GF-D8 (cell line): ENCODE measurements around the gene LRRTM4.

Experiments
- DNase-seq: peaks from one replicate; lab custom pipeline; 2025; lab: John Stamatoyannopoulos, UW

LRRTM4 gene

DNA sequence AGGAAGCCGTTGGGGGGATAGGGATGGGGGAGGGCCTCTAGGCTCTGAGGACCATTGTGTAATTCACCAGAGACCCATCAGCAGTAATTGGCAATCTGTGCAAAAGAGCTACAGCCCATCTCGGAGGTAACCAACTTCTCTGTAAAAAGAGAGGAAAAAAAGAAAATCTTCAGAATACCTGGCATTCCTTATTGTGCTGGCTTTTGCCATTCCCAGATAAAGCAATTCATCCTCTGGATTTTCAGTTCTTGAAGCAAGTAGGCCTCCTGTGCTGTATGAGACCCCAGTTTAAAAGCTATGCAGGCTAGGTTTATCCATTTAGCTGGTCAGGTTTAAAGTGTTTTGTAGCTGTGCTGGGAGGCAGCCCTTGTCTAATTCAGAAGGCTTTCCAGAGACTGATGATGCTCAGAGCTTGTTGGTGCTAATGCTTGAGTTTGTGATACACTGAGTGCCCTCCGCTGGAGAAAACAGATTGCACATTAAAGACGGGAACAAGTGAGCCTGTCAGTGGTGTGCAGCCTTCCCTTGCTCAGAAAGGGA lies at the start of gene LRRTM4:
LRRTM4 (minus strand) TSS at position 446 of the 540 bp plus-strand sequence.
- DNase-seq, result no peak

DNA sequence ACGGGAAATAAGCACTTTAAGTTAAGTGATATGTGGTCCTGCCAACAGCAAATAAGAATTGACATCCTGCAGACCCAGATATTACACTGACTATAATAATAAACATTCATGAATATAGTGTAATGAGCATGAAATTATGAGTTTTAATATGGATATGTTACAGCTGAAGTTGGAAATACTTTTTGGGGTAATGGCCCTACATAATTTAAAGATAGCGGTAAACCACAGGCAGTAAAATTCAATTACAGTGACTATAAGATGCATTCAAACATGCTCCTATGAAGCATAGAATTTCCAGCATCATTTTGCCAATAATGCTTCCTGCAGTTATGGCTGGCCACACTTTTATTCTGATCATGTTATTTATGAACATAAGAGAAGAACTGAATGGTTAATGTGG lies 49.4 kb upstream of the LRRTM4 start:
- no peak for DNase-seq

DNA sequence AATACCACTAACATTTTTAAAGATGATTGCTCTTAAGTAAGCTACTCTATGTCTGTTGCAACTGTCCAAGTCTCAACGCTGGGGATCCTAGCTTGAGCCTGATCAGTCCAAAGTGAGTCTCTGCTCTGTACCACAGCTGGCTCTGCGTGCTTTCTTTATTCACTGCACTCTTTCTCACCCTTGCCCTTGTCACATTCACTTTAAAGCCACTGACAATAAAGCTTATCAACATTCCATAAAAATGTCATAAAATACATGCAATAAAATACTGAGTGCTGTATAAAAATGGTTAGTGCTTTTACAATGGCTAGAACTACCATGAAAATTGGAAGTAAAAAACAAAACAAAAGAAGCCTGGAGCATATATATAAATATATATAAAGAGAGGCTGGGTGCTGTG lies 45.5 kb upstream of the LRRTM4 start:
- DNase-seq, result no peak

DNA sequence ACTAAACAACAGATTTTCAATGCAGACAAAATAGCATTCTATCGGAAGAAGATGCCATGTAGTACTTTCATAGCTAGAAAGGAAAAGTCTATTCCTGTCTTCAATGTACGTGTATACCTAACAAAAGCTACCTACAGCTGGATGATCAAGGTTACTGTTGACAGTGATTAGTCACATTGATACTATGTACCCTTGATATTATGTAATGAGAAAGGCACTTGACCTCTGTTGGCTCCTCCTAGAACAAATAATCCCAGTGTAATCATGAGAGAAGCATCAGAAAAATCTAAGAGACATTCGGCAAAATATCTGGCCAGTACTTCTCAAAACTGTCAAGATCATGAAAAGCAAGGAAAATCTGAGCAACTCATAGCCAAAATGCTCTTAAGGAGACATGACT lies 44.4 kb upstream of the LRRTM4 start:
- no peak for DNase-seq

DNA sequence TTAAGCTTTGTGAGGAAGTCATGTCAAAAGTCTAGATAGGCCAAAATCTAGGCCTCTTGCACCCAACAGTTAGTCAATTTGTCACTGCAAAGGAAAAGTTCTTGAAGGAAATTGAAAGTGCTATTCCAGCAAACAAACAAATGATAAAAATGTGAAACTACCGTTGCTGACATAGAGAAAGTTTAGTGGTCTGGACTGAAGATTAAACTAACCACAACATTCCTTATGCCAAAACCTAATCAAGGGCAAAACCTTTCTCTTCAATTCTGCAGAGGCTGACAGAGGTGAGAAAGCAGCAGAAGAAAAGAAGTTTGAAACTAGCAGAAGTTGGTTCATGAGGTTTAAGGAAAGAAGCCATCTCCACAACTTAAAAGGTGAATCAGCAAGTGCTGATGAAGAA lies 44.0 kb upstream of the LRRTM4 start:
- DNase-seq, result no peak

DNA sequence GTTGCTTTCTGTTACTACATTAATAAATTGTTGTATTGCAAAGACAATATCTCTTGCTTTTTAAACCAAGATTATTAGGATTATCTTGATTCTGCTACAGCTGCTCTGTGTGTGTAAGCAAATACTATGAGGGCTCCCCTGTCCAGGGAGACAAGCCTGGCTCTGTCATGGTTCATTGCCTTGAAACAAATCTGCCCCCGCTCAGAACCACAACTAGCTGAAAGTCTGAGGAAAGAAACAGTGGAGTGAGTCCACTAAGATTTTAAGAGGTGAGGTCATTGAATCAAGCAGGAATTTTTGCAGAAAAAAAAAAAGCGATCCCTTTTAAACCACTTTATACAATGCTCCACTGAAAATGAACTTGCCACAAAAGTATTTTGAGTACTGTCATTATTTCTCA lies 30.8 kb upstream of the LRRTM4 start:
- DNase-seq, result no peak

DNA sequence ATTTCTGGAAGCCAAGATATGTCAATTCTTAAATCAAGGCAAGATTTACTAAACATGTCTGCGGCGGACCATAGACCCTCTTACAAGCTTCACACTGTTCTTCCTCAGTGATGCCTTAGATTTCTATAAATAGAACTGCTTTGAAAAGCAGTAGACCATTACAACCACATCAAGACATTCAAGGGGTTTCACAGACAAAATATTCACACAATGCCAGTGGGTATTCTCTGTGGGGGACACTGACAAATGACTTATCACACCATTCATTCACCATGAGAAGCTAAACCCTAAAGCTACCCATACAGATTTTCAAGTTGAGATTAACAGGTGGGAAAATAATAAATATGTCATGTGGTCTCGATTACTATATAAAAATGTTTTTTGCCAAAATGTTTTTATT lies 15.9 kb upstream of the LRRTM4 start:
- no peak for DNase-seq

DNA sequence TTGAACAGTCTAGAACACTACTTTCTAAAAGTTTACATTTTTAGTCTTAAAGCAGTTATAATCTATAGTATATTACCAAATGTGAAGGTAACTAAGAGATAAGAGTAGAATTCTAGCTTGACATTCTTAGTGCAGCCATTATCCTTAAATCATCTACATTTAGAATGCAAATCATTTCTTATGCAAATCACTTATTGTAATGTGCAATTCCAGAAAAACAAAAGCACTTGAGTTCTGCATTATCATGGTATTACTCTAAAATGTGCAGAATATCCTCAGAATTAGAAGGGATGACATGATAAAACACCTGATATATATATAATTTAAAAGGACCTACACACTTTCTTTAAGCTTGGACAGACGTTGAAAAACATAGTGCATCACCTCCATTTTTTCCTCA lies 712 bp upstream of the LRRTM4 start:
- no peak for DNase-seq

DNA sequence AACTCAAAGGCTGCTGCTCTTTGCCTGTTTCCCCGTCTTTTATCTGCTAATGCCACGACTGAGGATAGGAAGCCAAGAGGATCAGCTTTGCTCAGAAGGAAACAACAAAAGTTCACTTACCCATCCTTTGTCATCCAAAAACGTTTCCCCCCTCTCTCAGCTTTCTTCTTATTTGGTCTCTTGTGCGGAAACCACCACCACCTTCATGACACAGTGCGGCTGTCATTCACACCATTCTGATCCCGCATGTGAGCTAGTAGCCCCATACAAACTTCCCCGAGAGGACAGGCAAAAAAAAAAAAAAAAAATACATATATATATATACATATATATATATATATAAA lies 656 bp downstream of the LRRTM4 start:
- no peak for DNase-seq

DNA sequence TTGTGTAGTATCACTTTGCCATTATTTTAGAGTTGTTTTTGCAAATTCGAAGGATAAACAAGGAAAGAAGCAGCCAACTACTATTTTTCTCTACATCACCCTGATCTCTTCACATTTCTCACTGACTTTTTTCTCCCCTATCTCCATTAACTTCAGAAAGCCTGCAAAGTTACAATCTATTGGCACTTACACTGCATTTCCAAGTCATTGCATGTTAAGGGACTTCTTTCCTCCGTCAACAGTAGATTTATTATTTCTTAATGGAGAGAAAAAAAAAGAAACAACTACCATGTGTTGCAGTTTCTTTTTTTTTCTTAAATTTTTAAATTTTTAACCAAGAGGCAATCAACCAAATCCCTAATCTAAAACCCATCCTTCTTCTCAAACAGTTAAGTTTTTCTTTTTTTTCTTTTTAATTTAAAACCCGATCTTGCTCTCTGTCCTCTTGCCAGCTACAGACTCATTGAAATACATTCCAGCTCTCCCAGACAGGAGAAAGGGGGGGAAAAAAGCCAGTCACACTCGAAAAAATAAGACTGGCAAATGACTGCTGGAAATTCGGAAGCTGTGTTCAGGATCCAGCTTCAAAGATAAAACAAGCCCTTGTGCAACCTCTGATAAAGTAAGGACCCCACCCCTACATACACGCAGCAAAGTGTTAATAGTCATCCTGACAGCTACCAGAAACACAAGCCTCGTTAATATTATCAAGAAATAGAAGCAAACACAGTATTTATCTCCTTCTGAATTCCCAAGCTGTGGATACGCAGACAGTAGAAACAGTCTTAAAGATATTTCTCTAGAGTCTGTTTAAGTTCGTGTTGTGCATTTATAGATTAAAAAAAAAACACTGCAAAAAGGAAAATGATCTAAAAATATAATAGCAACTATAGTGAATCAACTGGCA lies 1.3 kb downstream of the LRRTM4 start:
- DNase-seq, result no peak

DNA sequence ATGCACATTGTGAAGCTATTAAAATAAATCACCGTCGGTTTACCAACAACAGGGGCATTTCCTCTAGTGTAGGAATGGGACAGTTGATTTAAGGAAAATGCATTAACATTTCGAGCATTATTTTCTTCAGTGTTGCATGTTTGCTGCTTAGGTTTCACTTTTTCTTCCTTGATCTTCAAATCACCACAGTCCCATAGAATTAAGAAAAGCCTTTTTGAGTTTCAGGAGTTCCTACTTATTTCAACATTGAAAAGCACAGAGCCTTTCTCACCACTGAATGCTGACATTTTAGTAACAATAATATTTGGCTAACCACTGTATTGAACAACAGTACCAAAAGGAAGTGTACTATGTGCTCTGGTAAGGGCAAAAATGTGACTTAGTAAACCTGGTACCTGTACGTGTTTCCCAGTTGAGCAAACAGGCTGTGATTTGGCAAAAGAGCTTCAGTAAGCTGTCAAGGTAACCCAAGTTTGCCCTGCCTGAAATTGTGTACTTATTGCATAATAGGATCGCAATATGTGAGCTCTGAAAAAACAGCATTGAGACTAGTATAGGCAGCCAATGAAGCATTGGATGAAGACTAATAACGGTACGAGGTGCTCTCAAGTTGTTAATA lies 2.2 kb downstream of the LRRTM4 start:
- no peak for DNase-seq

DNA sequence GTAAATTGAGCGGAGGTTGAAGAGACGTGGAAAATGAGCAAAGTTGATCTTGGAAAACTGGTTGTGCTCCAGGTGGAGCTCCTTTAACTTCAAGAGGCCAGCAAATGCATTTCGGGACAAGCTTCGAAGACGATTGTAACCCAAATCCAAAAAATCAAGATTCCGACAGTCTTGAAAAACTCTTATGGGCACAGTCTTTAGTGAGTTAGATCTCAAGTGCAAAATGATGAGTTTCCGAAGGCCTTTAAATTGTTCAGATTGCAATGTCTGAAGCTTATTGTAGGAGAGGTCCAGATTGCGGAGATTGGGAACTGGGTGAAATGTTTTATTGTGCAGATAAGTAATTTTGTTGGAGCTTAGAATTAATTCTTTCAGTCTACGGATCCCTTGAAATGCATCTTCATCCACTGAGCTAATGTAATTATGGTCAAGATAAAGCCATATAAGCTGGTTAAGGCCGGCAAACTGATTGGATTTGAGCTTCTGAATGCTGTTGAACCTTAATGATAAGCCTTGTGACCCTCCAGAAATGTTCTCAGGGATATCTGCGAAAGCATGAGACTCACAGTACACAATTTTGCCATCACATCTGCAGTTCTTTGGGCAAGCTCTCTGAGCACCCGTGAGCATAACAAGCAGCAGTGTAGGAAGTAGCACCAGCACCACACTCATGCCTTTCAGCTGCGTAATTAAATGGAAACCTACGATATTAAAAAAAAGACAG lies 2.9 kb downstream of the LRRTM4 start:
- no peak for DNase-seq

DNA sequence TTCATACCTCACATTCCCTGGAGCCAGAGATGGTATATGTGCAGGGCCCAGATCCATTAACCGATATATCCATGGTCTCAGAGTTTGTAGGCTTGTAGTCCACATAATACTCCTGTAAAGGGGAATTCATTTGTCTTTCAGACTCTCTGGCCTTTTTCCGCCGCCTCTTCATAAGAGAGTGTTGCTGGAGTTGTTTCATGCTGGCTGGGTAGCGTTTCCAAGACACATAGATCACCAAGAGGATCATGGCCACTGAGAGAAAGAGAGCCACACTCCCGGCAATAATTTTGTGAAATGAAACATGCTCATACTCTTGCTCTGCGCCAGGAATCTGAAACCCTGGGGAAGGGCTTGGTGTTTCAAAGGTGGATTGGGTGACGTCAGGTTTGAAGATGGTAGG lies 3.9 kb downstream of the LRRTM4 start:
- no peak for DNase-seq

DNA sequence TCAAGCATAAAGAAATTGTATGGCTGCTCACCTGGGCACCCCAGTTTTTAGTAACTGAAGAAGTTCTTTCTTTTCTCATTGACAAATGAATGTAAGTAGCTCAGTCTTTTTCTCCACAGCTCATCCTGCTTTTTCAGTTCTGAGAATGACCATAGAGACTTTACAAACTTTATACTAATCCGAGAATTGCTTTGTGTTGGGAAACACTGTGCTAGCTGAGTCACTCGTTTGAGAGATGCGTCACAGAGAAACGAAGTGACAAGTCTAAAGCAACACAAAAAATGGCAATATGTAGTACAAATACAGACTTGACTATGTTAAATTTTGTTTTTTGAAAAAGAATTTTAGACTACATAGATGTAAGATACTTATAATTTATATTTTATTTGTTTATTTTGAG lies 9.0 kb downstream of the LRRTM4 start:
- DNase-seq, result no peak

DNA sequence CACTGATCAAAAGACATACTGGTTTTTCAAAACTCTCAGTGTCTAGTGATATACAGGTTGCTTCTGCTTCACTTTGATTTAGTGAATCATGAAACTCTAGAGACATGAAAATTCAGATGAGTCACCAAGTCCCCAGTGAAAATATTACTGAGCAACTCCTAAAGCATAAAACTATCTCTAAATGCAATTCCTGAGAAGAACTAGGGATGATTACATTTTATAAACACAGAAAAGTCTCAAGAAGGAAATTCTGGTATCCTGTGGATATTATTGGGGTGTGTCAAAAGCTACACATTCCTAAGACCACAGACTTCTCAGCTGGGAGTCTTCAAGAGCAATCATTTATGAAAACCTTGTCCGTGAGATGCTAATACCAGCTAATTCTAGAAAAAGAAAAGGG lies 9.7 kb downstream of the LRRTM4 start:
- no peak for DNase-seq

DNA sequence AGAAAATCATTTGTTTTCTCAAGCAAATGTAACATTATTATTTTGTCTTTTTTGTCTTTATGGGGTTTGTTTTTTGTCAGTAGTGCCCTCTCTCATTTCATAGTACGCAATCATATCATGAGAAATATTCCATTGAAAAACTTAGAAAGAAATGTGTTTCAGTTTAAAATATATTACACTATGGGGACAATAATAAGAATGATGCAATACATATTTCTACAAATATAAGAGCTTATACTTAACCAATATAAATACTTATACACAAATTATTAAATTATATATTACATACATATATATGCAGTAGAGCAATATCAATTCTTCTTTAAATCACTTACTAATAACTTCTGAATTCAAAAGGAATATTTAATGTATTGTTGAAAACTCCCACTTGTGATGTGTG lies 13.7 kb downstream of the LRRTM4 start:
- DNase-seq, result no peak

DNA sequence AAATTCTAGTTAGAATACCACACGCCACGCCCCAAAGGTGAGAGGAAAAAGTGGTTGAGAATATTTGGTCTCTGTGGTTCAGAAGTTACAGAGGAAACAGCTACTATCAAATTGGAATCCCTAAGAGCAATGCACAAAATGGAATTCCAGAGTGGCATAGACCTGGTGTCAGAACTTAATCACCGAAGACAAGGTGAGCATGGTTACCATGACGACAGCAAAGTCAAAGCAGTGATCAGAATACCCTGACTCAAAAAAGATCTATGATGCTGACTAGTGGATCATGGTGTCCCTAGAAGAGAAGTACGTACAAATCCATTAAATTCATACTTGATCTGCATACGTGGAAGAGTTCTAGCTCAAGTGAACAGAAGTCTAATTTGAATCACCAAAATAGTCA lies 14.5 kb downstream of the LRRTM4 start:
- no peak for DNase-seq

DNA sequence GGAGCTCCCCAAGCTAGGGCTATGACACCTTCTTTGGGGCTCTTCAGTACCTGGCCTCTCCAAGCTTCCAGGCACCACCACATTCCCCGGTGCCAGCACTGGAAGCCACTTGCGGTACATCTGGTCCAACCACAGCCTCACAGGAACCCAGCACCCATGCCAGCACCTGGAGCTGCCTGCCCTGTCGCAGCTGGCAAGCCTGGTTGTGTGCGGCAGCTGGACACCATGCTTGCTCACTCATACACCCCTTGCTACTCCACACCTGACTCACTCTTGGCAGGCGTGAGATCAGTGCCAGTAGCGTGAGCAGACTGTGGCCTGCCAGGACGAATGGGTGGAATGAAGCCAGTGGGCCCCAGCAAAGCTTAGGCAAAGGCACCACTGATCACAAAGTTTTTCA lies 34.0 kb downstream of the LRRTM4 start:
- no peak for DNase-seq

DNA sequence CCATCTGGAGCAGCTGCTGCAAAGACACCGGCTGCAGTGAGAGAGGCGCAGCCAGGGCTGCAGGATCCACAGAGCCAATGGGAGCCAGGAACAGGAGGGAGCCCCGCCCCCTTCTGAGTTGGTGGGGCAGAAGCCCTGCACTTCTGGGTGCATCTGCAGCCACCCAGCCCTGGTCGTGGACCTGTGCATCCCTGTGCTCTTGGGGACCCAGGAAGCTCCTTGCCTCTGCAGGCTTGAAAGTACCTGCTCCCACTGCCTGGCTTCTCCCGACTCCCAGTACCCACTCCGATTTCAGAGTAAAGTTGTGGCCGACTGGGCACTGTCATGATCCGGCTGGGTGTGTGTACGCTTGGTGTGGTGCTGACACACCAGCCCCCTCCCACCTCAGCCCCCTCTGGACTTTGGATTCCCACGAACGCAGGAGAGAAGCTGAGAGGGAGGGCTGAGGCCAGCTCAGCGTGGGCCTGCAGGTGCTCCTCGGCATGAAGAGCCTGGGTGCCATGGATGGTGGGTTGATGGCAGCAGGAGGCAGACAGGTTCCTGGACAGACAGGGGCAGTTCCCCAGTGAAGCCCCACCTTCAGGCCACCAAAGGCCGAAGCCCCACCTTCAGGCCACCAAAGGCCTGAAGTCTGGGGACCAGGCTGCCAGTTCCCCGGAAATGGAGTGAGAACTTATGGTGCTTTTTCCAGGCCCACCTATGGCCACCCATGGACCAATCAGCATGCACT lies 34.9 kb downstream of the LRRTM4 start:
- no peak for DNase-seq

DNA sequence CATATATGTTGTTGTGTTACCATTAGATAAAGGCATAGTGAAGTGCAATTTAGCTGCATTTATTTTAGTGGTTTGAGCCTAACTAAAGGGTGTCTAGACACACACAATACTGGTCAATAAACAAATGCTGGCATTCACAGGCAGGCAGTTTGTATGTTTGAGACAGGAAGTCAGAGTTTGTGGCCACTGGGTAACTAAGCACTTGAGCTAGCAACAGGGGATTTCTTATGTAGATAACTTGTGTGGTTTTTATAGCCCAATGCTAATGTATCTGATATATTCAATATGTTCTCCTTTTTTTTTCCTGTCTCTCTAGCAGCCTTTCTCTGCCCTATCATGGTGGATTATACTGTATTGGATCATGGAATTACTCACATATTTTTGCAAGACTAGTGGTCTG lies 38.1 kb downstream of the LRRTM4 start:
- DNase-seq, result no peak

DNA sequence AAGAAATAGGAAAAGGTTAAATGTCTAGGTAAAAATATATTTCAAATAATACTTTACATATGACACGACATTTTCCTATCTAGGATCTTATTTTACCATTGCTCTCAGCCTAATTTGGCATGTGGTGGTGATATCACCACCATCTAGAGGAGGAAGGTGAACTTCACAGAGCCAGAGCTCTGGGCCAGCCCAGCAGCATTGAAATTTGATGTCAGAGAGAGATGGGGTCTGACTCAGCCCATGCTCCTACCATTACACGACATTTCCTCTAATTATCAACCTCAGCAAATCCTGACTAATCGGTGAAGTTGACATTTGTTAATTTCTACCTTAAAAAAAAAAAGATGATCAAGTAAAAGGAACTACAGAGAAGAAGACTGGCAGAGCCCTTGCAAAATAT lies 42.3 kb downstream of the LRRTM4 start:
- no peak for DNase-seq

DNA sequence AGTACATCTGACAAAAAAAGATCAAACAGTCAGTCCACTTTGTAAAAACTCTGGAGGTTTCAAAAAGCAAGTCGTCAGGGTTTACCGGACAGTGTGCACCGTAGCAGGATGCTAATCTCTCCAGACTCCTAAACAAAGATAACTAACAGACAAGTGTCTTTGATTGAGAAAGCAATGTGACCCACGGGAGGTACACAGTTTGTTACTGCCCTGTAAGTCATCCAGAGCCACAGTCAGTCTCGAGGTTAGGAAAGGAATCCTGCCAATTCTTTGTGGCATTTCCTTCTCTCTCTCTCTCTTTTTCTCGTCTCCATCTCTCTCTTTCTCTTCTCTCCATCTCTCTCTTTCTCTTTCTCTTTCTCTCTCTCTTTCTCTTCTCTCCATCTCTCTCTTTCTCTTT lies 42.8 kb downstream of the LRRTM4 start:
- no peak for DNase-seq
